ENCODE data around the gene TRIM26.

GRCh38 chr6:30149234-30149633 is 64.0 kb downstream of the TRIM26 start:
- no peak for TF ChIP-seq CTCF (IDR thresholded peaks at IDR 0.05; ENCODE audit: insufficient read depth, low read length, poor library complexity, severe bottlenecking)
- TF ChIP-seq EZH2phosphoT487 (conservative IDR thresholded peaks at IDR 0.05; ENCODE audit: low read length): no peak

Data from SU-DHL-6 (cell line).